NCI-H2196 treated with DMSO at 0.1 percent for 48 hours (cell line): ENCODE measurements around the gene ROBO2.

ENCODE experiments used
- DNase-seq: peaks from one replicate; lab custom pipeline; 2025; ENCODE audit not compliant: unreplicated experiment; lab: John Stamatoyannopoulos, UW

The ROBO2 gene

GRCh38 chr3:77186319-77186718, 146.4 kb downstream of the ROBO2 start:
- no peak for DNase-seq

- no peak for DNase-seq
Observed at GRCh38 chr3:77186728-77187127, 146.8 kb downstream of the ROBO2 start.

GRCh38 chr3:77188210-77188609, 148.3 kb downstream of the ROBO2 start:
- no peak for DNase-seq

- DNase-seq: no peak
Observed at GRCh38 chr3:77189258-77189657, 149.4 kb downstream of the ROBO2 start.

GRCh38 chr3:77189684-77190083, 149.8 kb downstream of the ROBO2 start:
- no peak for DNase-seq

- no peak for DNase-seq
Observed at GRCh38 chr3:77190374-77190773, 150.5 kb downstream of the ROBO2 start.

GRCh38 chr3:77191014-77191413, 151.1 kb downstream of the ROBO2 start:
- no peak for DNase-seq

GRCh38 chr3:77191640-77192039, 151.7 kb downstream of the ROBO2 start:
- no peak for DNase-seq

GRCh38 chr3:77195766-77196545, 156.1 kb downstream of the ROBO2 start:
- no peak for DNase-seq

GRCh38 chr3:77197408-77197807, 157.5 kb downstream of the ROBO2 start:
- no peak for DNase-seq

- no peak for DNase-seq
Observed at GRCh38 chr3:77203851-77204250, 164.0 kb downstream of the ROBO2 start.

- DNase-seq: no peak
Observed at GRCh38 chr3:77204788-77205187, 164.9 kb downstream of the ROBO2 start.

- no peak for DNase-seq
Observed at GRCh38 chr3:77207753-77208152, 167.9 kb downstream of the ROBO2 start.

GRCh38 chr3:77222701-77223100, 182.8 kb downstream of the ROBO2 start:
- DNase-seq: no peak

GRCh38 chr3:77227567-77227966, 187.7 kb downstream of the ROBO2 start:
- no peak for DNase-seq

- no peak for DNase-seq
Observed at GRCh38 chr3:77232557-77232956, 192.7 kb downstream of the ROBO2 start.

- DNase-seq: no peak
Observed at GRCh38 chr3:77234004-77234403, 194.1 kb downstream of the ROBO2 start.

- no peak for DNase-seq
Observed at GRCh38 chr3:77236118-77236517, 196.2 kb downstream of the ROBO2 start.

- DNase-seq: no peak
Observed at GRCh38 chr3:77240072-77240650, 200.3 kb downstream of the ROBO2 start.

- no peak for DNase-seq
Observed at GRCh38 chr3:77242371-77242770, 202.5 kb downstream of the ROBO2 start.

GRCh38 chr3:77244981-77245380, 205.1 kb downstream of the ROBO2 start:
- no peak for DNase-seq

- DNase-seq: no peak
Observed at GRCh38 chr3:77247061-77247460, 207.2 kb downstream of the ROBO2 start.

- DNase-seq: no peak
Observed at GRCh38 chr3:77247817-77248216, 207.9 kb downstream of the ROBO2 start.
